Pulmonary artery endothelial cell (primary cell): ENCODE measurements around the gene EYA2. TPM values are rescaled to one million over a fixed set of nuclear protein-coding genes. Genes with fewer than 3 reads are reported as not detected.

Experiments
- DNase-seq: peaks from one replicate; pipeline ENCODE4 v3.0.0-alpha.2; 2011; ENCODE audit warnings: low read depth, low spot score
- total RNA-seq: library from RNA; depleted of rRNA; stranded (reverse); fragments of >200 nt; gene quantifications from 2 replicates; pipeline ENCODE4 v1.2.3, GENCODE V29; 2014

The EYA2 gene
- total RNA-seq, 1 donor from 2014 or later: not detected

DNA sequence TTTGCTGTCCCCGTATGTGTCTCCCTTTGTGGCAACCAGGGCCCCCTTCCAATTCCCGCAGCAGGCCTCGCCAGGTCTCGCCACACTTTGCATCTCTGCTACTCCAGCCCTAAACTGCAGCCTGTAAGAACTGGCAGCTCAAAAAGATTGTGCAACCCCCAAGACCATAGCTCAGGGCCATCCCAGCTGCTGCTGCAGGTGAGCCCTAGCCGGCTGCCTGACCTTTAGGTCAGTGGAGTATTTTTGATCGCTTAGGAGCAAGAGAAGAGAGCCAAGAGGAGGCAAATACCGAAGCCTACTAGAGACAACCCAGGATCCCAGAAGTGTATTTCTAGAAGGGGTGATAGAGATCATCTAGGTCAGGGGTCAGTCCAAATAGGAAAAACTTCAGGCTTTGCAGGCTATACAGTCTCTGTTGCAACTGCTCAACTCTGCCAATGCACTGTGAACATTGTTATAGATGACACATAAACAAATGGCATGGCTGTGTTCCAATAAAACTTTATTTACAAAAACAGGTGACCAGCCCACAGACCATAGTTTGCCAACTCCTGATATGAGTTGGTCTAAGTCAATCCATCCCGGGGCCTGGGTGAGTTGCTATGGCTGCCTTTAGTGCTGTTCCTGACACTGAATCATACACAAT is 138.4 kb downstream of the EYA2 start:
- DNase-seq: no peak

GRCh38 chr20:47033665-47034064 is 139.0 kb downstream of the EYA2 start:
- no peak for DNase-seq

- no peak for DNase-seq
Observed at GRCh38 chr20:47035026-47035590, 140.5 kb downstream of the EYA2 start.

DNA sequence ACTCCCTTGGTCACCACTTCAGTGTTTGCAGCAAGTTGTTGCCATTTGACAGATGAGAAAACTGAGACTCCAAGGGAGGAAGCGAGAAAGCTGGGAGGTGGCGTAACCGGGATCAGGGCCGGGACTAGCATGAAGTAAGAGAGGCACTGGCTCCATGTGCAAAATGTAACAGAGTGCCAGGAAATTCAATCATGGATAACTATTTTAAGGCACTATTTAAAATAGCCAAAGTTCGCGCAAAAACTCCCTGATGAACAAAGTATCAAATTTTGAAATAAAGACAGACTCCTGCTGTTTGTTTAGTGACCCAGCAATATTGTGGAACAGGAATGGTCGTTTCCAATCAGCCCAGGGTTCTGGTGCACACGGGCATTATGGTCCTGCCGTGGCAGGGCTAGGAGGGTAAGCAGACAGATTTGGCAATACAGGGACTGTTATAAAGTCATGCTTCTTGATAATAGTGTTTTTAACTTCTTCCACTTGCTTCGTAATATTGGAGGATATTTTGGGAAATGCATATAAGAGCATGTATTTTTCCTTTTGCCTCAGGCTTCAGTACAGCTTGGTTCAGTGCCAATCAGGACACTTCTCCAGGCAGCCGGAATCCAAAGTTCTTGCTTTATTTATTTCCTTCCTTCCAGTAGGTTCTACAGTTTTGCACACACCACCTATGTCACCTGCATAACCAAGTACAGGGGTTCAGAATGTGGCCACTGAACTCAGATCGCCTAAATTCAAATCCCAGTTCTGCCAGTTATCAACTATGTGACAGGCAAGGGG is 141.6 kb downstream of the EYA2 start:
- DNase-seq: no peak

DNA sequence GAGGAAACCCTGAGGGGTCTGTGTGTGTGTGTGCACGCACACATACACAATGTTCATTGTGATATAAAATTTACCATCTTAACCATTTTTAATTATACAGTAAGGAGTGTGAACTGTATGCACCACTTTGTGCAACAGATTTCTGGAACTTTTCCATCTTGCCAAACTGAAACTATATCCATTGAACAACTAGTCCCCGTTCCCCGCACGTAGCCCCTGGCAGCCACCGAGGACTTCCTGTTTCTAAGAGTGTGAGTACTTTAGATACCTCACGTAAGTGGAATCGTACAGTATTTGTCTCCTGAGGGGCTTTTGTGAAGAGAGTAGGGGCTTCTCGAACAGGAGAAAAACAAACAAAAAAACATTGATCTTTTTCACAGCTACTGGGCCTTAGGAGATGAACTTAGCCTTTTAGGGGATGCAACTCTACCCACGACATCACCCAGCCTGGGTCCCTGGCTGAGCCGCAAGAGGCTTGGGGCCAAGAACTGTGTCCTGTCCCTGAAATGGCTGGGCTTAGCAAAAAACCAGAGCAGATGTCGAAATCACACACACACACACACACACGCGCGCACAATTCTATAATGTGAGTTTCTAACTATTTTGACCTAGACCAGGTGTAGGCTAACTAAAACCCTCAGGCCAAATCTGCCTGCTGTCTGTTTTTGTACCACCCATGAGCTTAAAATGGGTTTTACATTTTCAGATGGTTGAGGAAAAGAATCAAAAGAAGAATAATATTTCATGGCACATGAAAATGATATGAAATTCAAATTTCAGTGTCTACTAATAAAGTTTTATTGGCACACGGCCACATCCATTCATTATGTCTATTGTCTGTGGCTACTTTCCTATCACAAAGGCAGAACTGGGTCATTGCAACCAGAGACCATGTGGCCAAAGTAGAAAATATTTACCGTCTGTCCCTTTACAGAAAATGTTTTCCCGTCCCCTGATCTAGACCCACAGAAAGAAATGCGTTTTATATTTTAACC is 144.2 kb downstream of the EYA2 start:
- no peak for DNase-seq

DNA sequence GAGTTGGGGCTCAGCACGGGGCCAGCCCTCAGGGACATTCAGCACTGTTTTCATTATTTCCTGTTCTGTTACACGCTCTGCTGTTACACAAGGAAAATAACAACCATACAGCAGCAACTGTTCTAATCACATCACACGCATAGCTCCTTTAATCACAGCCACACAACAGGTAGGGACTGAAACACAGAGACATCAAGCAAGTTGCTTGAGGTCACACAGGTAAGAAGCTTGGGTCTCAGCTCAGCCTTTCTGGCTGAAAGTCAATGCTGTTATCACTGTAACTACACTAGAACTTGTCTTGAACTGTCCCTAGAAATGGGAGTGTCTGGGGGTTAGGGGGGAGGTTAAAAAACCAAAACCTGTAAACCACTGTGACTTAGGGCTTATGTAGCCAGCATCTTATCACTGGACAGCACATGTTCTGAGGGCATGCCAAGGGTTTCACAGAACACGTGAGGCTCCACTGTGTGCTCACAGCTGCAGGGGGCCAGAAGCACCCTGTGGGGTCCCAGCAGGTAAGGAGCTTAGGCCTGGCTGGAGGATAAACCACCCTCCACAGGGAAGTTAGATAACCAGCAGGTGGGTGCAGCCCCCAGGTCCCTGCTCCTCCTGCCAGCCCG is 146.0 kb downstream of the EYA2 start:
- DNase-seq: no peak

DNA sequence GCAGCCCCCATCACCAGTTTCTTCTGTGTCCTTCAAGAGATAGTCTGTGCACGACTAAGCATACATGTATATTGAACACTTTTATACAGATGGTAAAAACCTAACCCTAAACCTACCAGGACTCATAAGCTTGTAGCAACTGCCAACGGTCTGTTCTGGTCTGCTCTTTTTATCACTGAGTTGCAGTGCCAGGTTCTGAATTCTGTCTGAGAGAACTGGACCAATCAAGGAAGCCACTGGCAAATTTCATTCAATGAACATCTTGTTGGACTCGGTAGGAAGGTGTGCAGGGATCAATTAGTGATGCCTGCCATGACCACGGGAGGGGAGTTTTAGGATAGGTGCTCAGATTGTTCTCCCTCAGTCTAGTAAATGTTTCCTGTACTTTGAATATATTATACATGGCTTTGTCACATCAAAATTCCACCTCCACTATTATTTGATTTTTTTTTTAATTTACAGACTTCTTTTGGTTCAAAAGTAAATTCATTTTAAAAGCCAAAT is 146.8 kb downstream of the EYA2 start:
- no peak for DNase-seq

DNA sequence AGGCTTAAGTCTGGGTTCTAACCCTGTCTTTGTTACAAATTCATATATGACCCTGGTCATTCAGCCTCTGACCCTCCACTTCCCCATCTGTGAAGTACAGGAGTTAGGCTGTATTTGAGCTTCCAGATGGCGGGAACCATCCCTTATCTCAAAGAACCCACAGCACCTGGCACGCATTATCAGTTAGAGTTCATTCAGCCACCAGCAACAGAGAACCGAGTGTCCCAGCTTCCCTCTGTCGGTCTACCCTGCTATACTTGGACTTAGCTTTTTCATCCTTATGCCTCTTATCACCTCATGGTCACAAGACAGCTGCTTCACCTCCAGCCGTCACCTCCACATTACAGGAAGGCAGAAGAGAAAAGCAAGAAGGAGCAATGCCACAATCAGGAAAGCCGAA is 147.8 kb downstream of the EYA2 start:
- no peak for DNase-seq

DNA sequence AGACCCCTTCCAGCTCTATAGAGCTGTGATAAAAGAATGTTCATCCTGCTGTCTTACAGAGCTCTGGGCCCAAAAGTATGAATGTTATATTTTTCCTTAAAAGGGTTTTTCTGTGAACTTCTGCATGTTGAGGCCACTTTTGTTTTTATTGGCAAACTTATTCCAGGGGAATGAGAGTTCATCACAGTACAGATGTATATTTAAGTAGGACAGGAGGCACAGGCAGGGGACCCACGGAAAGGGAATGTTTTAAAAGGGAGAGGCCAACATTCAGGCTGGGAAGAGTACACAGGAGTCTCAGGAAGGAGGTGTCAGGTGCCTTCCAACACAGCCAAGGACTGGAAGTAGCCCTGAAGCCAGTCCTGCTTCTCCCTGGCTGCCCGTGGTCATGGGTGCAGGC is 148.4 kb downstream of the EYA2 start:
- DNase-seq: no peak

GRCh38 chr20:47044938-47045337 is 150.3 kb downstream of the EYA2 start:
- no peak for DNase-seq

DNA sequence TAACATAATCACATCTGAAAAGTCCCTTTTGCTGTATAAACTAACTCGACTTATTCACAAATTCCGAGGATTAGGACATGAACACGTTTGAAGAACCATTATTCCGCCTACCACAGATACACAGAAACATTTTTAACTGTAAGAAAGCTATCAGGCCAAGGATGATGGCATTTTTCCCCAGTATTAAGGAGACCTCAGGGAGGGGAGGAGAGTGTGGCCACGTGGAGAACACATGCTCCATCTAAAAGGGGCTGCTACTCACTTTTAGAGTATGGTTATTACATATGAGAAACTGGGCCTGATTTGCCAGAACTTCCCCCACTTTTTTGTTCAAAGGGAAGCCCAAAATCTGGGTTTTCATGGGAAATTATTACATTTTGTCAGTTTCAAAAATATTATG is 153.4 kb downstream of the EYA2 start:
- DNase-seq: no peak

DNA sequence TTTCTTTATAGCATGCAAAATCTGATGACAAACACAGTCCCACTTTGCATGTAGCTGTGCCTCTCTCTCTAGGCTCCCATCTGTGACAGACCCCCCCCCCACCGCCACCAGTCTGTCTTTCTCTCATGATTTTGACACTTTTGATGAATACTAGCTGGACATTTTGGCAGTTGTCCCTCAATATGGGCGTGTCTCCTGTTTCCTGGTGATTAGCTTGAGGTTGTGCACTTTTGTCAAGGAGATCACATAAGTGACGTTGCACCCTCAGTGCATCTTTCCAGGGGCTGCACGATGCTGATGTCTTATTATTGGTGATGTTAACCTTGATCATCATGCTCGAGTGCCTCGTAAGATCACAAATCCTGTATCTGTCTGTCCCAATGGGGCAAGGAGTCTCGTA is 155.1 kb downstream of the EYA2 start:
- DNase-seq: no peak

GRCh38 chr20:47050996-47051395 is 156.4 kb downstream of the EYA2 start:
- DNase-seq: no peak

- DNase-seq: no peak
Observed at GRCh38 chr20:47051936-47052526, 157.4 kb downstream of the EYA2 start.

- no peak for DNase-seq
Observed at GRCh38 chr20:47054506-47054905, 159.9 kb downstream of the EYA2 start.

DNA sequence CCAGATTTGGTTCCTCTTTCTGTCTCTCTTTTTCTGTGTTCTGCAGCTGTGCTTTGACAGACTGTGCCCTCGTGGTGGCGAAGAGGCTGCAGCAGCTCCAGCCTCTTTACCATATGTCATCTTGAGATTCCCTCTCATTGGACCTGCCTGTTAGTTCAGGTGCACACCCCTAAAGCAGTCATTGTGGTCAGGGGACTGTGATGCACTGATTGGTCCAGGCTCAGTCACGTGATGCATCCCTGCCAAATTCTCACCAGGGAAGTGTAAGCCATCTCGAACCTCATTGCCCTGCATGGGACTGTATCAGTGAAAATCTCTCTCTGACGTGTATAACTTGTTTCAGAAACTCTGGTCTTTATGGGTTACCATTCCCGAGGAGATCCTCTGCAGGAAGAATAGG is 160.3 kb downstream of the EYA2 start:
- DNase-seq: no peak

GRCh38 chr20:47055699-47056369 is 161.2 kb downstream of the EYA2 start:
- no peak for DNase-seq

- DNase-seq: no peak
Observed at GRCh38 chr20:47057661-47058060, 163.0 kb downstream of the EYA2 start.

DNA sequence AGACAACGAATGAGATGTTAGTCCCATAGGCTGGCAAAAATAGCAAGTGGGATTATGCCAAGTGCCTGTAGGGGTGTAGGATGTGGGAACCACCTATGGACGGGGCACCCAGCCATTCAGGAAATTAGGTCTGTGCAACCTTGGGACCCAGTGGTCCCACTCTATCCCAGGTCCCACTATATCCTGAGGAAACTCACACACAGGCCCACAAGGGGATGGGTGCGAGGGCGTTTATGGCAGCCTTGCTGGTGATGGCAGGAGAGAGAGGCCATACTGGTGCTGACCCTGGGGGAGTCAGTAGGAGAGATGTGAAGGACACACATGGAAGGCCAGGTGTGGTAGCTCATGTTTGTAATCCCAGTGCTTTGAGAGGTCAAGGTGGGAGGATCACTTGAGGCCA is 163.6 kb downstream of the EYA2 start:
- no peak for DNase-seq

- DNase-seq: no peak
Observed at GRCh38 chr20:47059536-47059935, 164.9 kb downstream of the EYA2 start.
